ENCODE data around the gene TET2.

The TET2 gene

DNA sequence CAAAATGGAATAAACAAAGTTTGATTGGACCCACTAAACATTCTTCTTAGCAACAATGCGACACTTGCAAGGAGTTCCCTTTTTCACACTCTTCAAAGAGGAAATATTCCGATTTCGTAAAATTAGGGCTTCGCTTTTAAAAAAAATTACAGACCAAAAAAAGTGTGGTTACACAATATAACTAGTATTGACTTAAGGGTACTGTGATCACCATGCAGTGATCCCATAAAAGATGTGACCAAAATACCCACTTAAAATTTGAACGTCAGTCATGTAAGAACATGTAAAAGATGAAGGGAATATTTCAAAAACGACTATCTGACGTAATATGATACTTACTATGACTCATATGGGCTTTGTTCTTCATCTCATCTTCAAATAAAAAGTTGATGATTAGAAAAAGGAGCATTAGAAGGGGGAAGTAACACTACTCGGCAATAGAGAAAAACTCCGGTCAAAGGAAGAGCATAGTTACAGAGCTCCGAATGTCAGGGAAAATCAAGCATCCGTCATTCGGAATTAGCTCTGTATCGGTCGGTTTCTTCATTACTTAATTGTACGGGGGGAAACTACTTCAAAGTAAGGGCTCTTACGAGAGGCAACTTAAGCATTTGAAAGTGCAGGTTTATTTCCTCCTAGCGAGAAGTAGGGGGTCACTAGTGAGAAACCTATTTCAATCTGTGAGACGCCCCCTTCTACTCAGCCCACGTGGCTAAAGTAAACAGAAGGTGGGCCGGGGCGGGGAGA, 1.3 kb upstream of the TET2 start:
- DNase-seq, result no peak

DNA sequence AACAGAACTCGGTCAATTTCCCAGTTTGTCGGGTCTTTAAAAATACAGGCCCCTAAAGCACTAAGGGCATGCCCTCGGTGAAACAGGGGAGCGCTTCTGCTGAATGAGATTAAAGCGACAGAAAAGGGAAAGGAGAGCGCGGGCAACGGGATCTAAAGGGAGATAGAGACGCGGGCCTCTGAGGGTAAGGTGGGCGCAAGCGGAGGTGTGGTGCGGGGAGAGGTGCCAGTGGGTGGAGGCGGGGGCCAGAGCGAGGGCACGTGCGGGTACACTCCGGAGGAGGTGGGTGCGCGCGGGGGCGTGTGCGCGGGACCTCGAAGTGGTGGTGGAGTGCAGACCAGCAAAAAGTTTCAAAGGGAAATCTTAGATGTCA, 787 bp upstream of the TET2 start:
- DNase-seq, result no peak

DNA sequence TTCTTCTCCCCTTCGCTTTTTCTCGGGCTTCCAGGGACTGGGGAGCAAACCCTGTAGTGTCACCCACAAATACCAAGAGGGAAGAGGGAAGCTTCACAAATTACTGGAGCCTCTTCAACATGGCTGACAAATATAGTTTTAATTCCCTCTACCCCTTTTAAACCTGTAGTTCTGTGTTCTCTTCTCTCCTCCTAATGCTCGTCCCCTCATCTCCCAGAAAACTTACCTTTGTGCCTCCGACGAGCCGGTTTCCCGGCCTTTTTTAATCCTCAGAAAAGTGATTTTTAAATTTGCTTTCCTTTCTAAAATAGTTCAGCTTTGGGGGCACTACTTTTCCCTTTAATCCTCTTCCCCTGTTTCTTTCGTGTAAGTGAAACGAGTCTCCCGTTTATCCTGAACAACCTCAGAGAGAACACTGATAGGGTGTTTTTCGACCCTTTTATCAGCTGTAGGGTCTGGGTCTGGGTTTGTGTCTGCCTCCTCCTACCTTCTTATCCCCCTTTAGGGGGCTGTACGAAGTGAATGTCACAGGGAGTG, 408 bp downstream of the TET2 start:
- DNase-seq, result no peak

DNA sequence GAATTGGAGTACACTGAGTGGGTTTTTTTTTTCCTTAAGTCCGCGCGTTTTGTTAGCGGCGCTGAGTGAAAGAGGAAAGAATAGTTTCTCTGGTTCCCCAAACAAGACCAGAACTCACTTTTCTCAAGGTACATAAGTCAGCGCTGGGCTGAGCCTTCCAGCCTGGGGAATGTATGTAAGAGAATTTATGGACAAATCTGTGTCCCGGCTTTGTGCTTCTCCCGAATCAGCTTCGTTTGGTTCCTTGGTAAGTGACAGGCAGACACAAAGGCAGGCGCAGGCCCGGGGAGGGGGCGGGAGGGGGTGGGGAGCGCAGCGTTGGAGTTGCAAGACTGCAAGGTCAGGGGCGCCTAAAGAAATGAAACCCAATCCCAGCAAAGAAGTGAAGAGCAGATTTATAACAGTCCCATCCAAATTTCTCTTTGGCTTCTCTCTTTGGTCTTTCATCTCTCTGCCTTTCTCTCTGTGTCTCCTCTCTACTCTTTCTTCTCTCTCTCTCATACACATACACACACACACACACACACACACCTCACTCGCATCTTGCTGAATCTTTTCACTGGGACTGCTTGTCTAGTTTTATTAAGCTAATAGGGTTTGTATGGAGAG, 981 bp downstream of the TET2 start:
- no peak for DNase-seq

DNA sequence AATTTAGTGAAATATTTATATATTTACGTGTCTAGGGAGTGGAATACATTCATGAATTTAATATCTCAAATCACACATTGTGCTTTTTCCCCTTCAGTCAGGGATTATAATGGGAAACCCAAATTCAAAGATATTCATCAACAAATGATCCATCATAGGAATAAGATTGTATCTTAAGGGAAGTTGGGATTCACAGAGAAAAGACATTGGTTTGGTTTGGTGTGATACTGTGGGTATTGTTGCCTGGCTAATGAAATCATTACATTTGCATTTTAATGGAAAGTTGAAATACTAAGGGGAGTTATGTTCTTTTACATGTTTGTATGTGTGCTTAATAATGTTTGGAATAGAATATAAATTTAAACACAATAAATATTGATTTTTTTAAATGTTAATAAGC, 1.7 kb downstream of the TET2 start:
- no peak for DNase-seq

DNA sequence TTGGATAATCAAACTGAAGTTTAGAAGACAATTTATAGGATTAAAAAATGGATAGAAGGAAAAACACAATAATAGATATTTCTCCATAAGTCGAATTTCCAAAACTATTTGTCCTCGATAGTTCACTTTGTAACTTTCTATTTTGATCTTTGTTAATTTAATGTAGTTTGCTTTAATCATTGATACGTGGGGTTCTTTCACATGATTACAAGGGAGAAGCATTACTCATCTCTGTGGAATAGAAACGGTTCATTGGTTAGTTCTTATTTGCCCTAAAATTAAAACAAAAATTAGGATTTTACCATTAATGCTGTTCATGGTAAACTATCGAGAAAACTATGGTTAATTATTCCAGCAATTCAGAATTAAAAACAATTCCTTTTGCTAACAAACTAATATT, 2.1 kb downstream of the TET2 start:
- DNase-seq, result no peak

DNA sequence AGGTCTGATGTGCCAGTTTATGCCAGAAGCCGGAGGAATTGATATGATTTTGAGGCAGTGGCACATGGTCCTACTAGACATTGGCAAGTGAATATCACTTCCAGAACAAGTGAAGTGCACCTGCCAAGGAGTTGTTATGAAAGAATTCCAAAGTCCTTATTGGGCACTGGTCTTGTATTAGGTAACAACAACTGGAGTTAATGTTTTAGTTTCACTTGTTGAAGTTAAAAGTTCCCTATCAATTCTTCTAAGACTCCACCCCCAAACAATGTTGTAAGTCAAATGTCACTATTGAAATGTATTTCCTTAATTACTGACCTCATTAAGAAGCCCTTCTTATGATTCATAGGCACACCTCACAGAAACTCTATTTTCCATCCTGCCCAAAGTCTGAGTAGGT, 3.1 kb downstream of the TET2 start:
- no peak for DNase-seq

DNA sequence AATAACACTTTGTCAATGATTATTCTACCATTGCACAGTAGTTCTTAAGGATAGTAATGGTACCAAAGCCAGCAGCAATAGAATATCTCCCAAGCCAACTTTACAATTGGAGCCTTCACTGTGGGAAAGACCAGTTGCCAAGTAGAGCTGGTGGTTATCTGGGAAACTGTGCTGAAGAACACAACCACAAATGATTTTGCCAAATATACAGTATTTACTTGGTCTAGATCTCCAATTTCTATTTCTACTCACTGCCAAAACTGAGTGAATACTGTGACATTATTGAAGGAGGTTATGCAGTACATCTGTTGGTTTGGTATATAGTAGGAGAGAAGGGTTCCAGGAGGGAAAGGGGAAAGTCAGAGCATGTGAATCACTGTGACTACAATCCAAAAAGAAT, 3.8 kb downstream of the TET2 start:
- no peak for DNase-seq

DNA sequence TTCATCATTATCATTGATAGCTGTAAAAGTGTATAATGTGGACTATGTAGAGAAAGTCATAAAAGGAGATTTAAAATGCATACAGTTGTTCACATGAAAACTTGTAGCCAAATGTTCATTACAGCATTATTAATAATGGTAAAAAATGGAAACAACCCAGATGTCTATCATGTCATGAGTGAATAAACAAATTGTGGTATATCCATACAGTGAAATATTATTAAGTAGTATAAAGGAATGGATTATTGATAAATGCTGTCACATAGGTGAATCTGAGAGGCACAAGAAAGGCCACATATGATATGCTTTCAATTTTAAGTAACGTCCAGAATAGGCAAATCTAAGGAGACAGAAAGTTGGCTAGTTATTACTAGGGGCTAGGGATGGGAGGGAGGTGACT, 7.1 kb downstream of the TET2 start:
- DNase-seq, result no peak

DNA sequence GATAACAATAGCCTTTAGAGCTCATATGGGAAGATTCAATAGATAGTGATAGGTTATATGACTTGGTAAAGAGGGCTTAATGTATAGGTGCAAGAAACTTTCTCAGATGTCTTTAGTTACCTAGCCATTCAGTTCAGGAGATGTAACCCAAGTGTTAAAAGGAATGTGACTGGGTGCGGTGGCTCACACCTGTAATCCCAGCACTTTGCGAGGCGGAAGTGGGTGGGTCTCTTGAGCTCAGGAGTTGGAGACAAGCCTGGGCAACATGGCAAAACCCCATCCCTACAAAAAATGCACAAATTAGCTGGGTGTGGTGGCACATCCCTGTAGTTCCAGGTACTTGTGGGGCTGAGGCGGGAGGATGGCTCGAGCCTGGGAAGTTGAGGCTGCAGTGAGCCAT, 7.9 kb downstream of the TET2 start:
- no peak for DNase-seq

DNA sequence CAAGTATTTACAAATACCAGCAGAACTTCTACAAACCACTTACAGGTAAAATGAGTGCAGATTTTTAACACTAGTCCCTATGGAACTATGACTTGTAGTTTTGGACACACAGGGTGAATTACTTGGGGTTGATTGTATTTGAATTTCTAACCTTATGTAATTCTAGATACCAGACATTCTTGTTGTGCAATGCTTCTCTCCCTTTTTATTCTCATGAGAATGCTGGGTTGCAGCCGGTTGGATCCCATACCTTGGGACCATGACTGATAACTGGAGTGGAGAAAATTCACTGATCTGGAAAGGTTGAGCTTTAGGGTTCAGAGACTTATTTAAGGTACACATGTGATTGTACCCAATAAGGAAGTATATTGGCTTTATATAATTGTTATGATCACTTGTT, 8.8 kb downstream of the TET2 start:
- DNase-seq, result no peak

DNA sequence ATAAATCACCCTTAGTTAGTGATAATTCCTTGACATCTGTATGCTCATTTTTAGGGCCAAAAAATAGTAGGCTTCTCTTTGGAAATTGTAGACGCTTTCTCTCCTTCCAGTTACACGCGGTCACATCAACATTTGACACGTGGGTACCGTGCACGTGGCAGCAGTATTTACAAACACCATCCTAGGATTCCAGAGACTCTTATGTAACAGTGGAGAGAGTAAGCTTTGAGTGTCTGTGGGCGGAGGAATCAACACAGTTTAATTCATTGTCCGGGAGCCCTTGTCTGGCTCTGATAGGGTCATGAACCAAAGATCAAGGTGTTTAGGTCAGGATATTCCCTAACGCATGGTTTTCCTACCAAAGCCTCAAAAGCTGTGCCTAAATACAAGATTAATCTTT, 12.2 kb downstream of the TET2 start:
- peak; percentile 46 for DNase-seq

DNA sequence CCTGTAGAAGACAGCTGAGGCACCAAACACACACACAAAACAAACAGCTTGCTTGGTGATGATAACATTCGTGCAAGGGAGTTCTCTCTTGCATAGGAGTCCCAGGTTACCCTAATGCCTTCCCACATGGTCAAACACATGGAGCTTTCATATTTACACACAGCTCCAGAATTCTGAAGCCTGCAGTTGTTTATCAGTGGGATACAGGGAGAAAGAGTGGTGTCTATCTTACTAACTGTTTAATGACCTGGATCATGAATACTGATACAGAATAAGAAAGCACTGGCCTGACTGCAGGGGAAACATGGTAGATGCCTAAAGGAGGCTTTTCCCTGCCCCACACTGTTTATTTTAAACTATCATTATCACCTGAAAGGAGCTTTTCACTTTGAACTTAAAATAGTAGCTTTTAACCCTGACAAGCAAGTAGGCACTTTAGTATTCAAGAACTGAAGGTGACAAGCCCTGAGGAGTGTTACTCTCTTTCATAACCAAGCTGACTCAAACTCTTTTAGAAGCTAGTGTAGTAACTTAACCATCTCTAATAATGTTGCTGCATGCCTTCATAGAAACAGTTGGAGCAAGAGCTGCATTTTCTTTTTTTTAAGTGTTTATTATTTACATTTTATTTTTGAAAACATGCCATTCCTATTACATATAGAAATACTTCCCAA, 15.6 kb downstream of the TET2 start:
- no peak for DNase-seq

DNA sequence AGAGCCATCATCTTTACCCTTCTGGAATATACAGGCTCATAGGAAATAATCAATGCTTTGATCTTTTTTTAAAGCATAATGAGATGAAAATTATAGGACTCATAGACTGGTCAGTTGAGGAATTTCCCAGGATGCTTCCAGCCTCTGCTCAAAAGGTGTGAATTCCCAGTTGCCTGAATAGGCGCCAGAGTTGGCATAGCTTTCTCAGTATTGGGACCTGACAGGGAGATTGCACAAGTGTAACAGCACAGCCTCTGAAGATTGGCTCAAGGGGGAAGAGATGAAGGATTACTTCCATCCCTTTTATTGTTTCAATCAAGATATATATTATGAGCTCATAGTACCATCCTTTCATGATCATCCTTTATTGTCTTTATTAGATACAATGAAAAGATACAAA, 17.9 kb downstream of the TET2 start:
- DNase-seq, result no peak

DNA sequence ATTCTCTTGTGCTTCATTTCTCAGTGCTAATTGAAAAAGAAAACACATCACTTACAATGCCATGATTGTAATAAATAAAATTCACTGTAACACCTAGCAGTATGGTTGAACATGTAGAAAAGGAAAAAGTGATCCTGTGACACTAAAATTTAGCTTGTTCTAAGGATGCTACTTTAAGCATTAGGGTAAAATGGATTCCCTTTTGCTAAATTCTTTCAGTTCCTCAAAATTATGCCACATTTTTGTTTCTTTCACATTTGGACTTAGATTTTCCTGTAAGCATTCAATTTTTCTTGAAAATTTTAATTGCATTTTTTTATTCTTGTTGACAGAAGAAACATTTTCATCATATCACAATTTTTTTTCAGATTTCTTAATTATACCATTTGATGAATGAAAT, 19.4 kb downstream of the TET2 start:
- no peak for DNase-seq

DNA sequence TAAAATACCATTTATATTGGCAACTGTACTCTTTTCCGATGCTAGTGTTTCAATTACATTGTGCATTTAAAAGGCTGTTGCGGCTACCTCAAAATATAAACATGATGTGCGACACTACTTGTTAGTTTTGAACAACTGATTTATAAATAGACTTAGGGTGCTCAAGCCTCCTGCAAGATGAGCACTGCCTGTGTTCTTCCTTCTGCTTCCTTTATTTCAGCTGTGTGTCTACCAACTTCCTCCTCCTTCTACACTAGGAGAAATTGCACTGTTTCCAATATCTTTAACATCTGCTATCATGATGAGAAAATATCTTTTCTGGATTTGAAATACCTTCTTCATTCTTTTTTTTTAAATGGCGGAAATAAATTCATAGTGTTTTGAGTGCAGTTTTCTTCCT, 24.0 kb downstream of the TET2 start:
- no peak for DNase-seq

DNA sequence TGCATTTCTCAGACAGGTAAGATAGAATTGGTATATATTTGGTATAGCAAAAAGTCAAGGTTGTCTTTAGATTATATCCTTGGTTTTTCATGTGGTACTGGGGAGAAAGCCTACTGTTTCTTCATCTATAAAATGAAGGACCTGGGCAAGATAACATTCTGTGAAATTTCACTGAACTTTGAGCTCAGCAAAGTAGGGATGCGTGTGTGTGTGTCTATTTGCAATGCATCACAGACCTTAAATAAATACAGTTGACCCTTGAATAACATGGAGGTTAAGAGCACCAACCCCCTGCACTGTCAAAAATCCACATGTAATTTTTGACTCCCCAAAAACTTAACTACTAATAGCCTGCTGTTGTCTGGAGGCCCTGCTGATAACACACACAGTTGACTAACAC, 25.2 kb downstream of the TET2 start:
- DNase-seq, result no peak

DNA sequence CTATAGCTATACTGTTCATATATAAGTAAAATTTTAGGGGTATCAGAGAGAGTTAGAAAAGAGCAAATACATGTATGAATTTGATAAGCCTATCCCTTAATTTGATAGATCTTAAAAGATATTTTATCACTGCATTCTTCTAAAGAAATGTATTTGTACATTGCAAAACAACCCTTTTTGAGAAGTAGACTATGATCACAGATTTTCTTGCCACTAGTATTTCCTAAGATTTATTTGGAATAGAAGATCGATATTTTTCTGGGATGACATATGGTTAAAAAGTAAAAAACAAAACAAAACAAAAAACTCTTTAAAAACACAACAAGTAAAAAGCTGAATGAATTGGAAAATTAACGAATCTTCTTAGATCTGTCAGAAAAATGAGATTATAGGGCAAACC, 27.4 kb downstream of the TET2 start:
- no peak for DNase-seq

DNA sequence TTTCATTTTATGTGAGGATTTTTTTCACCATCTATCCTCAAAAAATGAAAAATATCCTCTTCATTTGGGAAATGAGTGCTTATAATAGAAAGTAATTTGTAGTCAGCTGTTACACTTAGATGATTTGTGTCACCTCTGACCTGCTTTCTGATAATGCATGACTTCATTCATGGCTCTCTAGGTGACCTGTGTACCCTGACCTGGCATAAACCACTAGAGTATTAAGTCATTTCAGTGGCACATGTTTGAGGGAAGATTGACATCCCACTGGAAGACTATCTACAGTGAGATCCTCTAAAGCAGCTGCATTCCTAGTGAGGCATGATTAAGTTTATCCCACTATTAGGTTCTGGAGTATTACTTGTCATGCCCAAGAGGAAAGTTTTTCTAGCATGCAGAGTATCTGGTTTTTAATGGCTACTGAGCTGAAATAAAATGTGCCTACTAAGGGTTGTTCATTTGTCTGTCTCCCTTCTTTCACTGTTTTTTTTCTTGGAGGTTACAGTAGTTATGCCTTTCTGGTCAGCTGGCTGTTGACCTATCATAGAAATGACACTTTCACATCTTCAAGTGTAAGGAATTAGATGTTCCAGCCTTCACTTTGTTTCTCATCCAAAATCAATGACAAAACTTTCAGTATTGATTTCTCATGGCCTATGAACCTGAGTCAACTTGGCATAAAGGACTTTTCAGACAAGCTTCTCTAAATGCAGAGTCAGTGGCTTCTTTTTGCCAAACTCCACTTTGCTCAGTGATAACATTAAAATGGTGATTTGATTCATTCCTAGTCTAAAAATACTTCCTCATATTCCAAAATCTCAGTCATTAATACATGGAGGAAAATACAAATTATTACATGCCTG, 33.1 kb downstream of the TET2 start:
- DNase-seq, result no peak

DNA sequence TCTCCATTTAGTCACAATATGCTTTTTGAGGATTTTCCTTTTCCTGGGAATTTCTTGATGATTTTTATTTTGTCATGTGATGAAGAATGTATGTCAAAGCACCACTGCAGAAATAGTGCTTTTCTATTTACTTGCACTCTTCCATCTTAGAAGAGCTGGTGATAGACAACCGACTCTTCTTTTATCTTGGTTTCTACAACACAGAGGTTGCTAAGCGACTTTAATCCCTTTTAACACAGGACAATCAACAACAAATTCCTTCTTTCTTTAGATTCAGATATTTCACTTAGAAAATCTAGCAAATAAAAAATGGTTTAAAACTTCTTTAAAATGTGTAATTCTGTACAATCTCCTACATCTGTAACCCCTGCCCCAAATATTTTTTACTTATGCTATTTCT, 34.6 kb downstream of the TET2 start:
- DNase-seq, result no peak

DNA sequence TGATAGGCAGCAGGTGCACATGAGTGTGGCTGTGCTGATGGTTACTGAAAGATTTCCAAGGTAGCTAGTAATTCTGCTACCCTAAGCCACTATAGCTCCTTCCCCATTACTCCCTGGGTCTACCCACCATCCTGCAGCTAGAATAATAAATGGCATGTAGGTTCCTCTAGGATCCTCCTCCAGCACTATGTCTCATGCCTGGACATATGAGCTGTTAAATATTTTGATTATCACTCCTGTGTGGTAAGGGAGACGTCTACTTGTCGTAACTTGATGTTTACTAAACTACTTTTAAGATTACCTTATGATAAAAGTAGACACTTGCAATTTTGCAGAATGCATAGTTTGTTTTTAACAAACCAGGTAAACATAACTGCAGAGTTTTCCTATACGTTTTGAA, 35.5 kb downstream of the TET2 start:
- DNase-seq, result no peak

DNA sequence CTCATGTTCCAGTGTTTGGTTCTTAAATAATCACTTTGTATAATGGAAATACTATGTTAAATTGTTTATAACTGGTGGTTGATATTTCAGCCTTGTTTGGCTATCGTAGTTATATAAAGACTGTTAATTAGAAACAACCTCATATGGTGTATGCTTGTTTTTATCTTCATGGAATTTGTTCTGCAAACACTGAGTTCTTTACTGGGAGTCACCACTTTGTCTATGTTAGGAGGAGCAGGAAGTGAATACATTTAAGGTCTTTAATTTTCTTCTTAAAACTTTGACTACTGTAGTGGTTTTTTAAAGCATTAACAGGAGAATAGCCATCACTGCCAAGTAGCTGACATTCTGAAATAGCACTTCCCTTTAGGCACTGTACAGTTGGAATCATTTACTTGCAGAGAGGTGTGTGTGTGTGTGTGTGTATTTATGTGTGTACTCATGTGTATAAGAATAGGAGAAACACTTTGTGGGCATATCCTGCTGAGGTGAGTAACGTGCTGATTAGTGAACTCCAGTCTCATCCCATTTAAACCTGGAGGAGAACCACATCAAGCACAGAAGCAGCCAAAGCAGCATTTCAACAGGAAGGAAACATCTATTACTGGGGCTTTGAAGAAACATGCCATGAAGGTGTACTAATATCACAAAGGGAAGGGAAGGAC, 37.8 kb downstream of the TET2 start:
- DNase-seq, result no peak

DNA sequence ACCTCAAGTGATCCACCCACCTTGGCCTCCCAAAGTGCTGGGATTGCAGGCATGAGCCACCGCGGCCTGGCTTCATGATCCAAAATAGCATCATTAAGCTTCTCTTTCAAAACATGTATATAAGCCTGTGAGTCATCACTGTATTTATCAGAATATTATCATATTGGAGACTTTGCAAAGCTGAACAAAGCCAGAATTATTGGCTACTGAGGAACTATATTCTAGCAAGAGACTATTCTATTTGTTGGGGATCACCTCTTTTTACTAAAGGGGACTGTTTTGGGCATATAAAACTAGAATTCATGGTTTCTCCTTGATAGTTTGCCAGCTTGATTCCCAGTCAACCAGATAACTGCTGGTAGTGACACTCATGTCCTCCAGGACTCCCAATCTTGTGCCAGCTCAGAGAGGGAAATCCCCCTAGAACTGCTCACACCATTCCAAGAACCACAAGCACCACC, 40.1 kb downstream of the TET2 start:
- DNase-seq, result peak; percentile 27
